GM19025 (cell line): Measurements from ENCODE around the gene MGAT2.
"Not testable (repeated sequence)": the region's sequence is repeated elsewhere in the genome, so short reads cannot be mapped to it uniquely, and the experiment has no call there.

Experiments used
- ATAC-seq: cut with Tn5 transposase; IDR thresholded peaks from one replicate; pipeline ENCODE4 v1.9.1; 2021; ENCODE audit warnings: mild to moderate bottlenecking, low read depth, moderate library complexity; ENCODE audit not compliant: unreplicated experiment

The MGAT2 gene

DNA sequence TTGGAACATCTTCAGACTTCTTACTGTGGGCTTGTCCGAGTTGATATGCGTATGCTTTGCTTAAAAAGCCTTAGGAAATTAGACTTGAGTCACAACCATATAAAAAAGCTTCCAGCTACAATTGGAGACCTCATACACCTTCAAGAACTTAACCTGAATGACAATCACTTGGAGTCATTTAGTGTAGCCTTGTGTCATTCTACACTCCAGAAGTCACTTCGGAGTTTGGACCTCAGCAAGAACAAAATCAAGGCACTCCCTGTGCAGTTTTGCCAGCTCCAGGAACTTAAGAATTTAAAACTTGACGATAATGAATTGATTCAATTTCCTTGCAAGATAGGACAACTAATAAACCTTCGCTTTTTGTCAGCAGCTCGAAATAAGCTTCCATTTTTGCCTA, 13.0 kb upstream of the MGAT2 start:
- no peak for ATAC-seq

DNA sequence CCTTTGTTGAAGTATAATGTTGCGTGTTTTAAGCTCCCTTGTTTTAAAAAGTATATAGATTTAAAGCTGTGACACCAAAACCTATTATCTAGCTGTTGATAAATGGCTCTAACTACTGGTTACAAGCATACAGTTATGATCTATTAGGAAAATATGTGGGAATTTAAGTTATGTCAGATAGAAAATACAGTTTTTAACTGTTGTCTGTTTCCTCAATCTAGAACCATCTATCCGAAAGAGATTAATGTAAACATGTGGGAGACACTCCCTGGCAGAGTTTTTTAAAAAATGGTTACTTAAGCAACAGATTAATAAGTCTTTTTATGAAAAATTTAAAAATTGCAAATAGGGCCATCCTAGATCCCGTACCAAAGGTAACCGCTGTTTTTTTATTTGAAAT, 8.3 kb upstream of the MGAT2 start:
- ATAC-seq, result no peak

DNA sequence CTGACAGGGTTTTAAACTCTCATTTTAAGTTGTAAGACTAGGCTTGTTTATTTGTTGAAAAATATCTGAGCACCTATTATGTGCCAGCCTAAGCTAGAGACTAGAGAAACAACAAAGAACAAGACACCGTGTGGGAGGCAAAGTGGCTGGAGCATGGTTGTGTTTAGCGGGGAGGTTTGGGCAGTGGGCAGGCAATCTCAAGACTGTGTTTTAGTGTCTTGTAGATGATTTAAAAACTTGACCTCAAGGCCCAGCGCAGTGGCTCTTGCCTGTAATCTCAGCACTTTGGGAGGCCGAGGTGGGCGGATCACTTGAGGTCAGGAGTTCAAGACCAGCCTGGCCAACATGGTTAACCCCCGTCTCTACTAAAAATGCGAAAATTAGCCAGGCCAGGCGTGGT, 7.9 kb upstream of the MGAT2 start:
- no peak for ATAC-seq

DNA sequence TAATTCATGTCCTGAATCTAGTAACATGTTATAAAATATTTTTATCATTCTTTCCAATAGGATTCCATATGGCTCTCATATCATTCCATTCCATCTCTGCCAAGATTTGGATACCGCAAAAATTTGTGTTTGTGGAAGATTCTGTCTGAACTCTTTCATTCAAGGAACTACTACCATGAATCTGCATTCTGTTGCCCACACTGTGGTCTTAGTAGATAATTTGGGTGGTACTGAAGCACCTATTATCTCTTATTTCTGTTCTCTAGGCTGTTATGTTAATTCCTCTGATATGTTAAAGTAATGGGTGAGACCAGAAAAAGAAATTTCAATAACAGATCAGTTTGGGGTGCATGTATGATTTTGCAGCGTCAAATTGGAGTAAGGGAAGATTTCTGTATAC, 6.4 kb upstream of the MGAT2 start:
- no peak for ATAC-seq

DNA sequence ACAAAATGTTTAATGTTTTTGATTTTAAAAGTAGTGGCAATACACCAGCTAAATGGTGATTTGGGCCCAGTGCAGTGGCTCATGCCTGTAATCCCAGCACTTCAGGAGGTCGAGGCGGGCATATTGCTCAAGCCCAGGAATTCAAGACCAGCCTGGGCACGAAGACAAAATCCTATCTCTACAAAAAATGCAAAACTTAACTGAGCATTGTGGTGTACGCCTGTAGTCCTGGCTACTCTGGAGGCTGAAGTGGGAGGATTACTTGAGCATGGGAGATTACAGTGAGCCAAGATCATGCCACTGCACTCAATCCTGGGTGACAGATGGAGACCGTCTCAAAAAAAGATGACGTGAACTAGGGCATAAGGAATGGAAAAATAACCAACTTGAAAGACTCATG, 4.8 kb upstream of the MGAT2 start:
- no peak for ATAC-seq

DNA sequence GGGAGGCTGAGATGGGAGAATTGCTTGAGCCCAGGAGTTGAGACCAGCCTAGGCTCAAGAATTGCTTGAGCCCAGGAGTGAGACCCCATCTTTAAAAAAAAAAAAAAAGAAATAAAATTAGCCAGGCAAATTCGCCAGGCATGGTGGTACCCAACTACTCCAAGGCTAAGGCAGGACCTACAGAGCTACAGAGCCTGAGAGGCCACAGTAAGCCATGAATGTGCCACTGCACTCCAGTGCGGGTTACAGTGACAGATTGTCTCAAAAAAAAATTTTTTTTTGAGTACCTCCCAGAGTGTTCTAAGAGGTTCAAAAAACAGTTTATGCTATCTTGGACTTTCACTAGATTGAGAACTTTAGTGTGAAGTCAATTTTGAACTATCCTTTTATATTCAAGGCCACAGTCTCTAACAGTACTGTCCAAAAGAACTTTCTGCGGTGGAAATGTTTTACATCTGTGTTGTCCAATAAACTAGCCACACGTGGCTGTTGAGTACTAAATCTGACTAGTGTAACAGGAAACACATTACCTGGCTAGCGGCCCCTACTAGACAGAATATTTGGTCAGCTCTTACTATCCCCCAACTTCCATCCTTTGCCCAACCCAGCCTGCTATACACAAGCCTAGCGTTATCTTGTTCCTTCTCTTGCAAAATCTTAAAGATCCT, 2.6 kb upstream of the MGAT2 start:
- no peak for ATAC-seq

DNA sequence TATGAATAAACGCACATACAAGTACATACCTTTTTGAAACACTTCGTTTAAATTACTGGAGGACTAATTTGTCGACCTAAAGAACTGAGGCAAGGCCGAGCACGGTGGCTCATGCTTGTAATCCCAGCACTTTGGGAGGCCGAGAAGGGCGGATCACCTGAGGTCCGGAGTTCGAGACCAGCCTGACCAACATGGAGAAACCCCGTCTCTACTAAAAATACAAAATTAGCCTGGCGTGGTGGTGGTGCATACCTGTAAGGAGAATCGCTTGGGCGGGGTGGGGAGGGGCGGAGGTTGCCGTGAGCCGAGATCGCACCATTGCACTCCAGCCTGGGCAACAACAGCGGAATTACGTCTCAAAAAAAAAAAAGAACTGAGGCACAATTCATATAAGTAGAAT, 1.3 kb upstream of the MGAT2 start:
- not testable (repeated sequence) for ATAC-seq

DNA sequence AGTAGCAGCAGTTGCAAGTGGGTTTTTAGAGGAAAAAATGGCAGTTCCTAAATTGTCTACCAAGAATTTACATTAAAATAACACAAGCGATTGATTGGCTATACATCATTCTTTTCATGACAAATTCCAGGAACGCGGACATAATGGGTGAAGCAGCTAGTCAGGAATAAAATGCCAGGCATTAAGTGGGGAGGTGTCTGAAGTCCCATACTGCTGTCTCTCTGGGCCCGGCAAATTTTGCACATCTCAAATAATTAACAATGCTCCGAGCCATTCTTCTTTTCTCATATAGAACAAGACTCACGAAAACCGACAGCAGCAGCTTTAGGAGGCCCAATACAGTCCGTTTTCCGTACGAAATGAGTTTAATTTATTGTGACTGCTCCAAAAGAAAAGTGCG, 869 bp upstream of the MGAT2 start:
- no peak for ATAC-seq

DNA sequence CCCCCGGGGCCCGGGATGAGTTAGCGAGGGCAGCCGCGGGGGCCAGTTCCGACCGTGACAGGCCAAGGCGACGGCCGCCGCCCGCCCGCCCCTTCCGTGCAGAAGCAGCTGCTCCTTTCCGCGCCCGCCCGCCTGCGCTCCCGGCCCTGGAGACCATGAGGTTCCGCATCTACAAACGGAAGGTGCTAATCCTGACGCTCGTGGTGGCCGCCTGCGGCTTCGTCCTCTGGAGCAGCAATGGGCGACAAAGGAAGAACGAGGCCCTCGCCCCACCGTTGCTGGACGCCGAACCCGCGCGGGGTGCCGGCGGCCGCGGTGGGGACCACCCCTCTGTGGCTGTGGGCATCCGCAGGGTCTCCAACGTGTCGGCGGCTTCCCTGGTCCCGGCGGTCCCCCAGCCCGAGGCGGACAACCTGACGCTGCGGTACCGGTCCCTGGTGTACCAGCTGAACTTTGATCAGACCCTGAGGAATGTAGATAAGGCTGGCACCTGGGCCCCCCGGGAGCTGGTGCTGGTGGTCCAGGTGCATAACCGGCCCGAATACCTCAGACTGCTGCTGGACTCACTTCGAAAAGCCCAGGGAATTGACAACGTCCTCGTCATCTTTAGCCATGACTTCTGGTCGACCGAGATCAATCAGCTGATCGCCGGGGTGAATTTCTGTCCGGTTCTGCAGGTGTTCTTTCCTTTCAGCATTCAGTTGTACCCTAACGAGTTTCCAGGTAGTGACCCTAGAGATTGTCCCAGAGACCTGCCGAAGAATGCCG, 699 bp downstream of the MGAT2 start:
- ATAC-seq, result peak; percentile 25

DNA sequence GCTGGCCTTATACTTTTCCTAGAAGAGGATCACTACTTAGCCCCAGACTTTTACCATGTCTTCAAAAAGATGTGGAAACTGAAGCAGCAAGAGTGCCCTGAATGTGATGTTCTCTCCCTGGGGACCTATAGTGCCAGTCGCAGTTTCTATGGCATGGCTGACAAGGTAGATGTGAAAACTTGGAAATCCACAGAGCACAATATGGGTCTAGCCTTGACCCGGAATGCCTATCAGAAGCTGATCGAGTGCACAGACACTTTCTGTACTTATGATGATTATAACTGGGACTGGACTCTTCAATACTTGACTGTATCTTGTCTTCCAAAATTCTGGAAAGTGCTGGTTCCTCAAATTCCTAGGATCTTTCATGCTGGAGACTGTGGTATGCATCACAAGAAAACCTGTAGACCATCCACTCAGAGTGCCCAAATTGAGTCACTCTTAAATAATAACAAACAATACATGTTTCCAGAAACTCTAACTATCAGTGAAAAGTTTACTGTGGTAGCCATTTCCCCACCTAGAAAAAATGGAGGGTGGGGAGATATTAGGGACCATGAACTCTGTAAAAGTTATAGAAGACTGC, 1.5 kb downstream of the MGAT2 start:
- no peak for ATAC-seq

DNA sequence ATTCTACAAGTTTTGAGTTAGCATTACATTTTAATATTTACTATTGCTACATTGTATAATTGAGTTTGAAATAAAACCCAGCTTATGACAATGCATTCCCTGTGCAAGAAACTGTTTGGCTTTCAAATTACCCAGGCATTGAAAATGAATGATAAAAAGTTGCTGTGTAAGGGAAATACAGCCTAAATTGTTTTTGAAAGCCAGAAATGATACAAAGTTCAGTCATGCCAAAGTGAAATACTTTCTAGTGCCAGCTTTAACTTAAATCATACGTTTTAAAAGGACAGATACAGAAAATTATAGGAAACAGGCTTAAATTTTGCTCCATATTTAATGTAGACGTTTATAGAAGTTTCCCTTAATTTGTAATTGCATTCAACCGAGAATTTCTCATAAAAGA, 2.8 kb downstream of the MGAT2 start:
- no peak for ATAC-seq

DNA sequence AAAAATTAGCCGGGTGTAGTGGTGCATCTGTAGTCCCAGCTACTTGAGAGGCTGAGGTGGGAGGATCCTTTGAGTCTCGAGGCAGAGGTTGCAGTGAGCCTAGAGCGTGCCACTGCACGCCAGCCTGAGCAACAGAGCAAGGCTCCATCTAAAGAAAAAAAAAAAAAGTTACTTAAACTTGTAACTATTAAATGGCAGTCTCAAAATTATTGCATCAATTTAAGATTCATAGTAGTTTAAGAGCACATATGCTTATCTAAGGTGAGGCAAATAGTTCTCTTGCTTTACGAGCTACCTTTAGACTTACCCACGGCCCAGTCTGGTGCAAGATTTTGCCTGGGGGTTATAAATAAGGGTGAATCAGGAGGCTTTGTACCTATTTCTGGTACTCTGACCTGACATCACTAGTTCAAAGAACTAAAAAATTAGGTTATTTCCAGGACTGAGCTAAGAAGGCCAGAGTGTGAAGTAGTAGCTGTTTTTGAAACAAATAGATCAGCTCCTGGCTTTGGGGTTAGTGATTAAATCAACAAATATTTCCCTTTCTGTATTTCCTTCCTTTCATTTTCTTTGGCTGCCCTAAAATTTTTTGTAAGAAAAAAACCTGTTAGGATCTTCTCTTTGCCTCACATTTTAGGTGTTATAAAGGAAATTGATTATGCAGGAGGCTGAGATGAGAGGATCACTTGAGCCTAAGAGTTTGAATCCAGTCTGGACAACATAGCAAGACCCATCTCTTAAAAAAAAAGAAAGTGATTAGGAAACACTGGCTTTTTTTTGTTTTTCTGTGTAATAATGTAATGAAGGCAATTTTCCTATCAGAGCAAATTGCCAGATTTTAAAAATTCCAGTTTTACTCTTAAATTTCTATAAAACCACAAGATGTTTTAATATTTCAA, 3.6 kb downstream of the MGAT2 start:
- no peak for ATAC-seq

DNA sequence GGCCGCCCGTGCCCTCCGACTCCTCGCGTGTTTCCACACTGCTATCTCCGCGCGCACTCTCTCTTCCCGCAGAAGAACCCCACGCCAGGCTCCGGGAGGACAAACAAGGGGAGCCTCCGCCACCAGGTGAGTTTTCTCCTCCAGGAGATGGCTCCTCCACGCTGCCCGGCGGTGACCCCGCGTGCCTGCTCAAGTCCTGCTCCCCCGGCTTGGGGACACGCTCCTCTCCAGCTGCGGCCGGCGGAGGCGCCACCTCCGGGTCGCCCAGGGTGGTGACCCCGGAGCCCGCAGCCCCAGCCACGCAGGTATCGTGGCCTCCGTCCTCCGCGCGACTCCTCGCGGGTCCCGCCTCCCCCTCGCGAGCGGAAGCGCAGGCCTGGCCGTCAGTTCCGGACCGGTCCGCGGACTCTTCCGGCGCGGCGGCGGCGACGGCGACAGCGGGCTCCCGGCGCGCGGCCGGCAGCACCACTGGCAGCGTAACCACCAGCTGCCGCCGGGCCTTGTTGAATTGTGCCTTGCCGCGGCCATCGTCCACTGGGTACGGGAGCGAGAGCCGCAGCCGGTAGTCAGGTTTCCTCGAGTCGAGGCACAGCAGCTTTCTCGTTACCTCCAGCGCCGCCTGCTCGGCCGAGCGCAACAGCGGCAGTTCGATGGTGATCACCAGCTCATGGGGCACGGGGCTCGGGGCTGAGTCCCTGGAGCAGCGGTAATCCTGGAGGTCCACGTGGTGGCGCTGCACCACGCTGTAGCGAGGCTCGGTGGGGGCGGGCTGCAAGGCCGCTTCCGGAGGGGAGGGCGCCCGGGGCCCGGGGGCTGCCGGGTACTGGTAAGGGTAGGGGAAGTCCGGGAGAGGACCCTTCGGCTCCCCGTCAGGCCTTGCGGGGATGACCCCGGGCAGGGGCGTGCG, 13.3 kb downstream of the MGAT2 start:
- peak; percentile 77 for ATAC-seq

DNA sequence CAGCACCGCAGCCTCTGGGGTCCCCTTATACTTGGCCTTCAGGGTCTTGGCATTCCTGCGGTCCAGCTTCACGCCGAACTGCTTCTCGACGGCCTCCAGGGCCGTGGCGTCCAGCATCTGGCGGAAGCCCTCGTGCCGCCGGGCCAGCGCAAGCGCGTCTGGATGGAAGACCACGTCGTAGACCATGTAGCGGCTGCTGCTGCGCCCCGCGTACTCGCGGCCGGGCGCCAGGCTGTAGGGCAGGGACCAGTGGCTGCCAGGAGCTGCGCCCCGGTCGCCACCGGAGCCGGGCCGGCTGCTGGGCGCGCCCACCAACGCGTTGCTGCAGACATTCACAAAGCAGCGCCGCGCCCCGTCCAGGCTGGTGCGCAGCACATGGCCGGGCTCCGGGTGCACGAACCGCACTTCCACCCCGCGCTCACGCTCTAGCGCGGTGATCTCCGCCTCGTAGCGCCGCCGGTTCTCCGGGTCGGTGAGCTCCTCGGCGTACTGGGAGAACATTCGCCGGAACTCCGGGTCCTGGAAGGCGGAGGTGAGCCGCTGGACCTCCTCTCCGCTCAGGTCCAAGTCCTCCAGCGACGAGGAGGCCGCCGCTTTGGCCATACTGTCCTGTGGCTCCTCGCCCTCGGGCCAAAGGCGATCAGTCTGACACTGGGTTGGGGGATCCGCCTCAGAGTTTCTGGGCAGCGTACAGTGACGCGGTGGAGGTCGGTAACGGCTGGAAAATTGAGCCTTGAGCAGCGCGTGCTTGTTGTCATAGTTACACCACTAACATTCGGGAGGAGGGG, 14.1 kb downstream of the MGAT2 start, which contains the start of gene DNAAF2:
Gene DNAAF2 (minus strand): TSS at position 698 of the 788 bp plus-strand sequence. CDS start 95 bp downstream, at position 603.
- ATAC-seq, result peak; percentile 21

DNA sequence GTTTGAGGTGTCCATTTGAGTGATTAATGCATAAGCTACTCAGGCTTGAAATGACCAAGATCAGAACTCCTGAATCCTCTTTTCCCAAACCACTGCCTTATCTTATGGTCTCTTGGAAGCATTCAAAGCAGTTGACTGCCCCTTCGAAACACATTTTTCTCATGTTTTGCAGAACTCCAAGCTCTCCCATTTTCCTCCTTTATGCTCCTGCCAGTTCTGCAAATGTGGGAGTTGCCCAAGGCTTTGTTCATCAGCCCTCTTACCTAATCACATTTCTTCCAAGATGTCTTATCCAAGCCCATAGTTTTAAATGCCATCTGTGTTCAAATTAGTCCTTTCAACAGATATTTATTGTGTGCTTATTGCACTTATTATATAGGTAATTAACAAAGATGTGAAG, 16.3 kb downstream of the MGAT2 start:
- ATAC-seq, result no peak

DNA sequence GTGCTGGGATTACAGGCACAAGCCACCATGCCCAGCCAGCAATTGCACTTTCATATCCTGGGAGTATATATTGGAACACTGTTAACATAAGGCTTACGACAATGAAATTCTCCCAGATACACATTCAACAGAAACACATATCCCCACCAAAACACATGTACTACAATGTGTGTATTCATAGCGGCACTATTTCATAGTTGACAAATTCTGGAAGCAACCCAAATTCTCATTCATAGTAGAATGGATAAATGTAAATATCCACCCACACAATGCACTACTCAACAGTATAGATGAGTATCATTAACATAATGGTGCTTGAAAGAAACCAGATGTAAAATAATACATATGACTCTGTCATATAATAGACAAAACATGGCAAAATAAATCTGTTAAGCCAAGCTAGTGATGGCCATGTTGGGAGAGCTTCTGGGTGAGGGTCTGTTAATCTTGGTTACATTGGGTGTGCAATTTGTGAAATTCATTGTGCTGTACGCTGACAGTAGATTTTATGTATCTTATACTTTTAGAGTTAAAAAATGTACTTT, 17.0 kb downstream of the MGAT2 start:
- ATAC-seq, result no peak

DNA sequence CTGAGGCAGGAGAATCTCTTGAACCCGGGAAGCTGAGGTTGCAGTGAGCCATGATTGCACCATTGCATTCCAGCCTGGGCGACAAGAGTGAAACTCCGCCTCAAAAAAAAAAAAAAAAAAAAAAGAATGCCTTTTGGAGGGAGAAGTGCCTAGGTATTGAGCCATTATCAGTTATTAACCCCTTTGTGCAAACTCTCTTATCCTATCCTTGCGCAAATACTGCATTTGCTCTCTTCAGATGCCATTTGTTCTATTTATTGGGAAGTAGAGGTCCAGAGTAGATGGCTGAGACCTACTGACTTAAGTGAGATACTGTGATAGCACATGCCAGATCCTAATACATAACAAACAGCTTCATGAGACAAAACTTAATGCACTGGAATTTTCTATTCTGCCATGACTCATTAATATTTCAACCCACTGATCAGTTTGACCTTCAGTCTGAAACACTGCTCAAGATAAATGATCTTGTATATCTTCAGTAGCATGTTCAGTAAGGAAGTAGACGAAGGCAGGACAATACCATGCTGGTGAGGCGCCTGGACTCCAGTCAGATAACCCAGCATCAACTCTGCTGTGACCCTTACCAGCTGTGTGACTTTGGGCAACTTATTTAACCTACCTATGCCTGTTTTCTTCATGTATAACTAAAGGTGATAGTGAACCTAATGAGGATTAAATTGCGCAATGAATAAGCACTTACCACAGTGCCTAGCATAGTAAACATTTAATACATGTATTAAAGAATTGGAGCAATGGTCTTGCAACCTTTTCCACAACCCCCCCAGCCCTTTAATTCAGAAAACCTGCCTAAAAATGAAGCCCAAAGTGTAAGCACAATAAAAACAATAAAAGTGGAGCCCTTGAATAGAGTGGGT, 20.2 kb downstream of the MGAT2 start:
- no peak for ATAC-seq

DNA sequence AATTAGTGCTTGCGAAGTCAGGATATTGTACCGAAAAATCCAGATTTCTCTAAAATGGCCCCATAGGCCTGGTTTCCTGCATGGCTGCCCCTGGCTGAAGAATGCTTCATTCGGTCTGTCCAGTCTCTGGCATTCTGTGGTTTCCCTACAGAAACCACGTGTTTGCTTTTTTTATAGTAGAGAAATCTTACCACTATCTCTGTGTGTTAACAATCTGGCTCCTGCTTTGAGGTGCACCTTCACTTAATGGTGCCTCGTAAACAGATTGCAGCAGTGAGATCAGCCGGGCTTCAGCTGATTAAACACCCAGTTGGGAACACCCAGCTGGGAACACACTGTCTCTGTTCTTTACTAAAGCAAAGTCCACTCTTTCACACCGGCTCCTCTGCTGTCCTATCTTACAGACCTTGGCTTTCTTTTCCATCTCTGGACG, 21.1 kb downstream of the MGAT2 start:
- no peak for ATAC-seq
